Stimulated activated naive CD8-positive, alpha-beta T cell treated with anti-CD3 and anti-CD28 coated beads, Interleukin-15, Interleukin-2, amounts not matched to agents 100 U/mL and 50 U/mL, for 24 hours (primary cell): Measurements from ENCODE around the gene ALX4.

Source experiments
- ATAC-seq: fragments of 150-1000 bp; cut with Tn5 transposase; one replicate; pipeline ENCODE4 v1.10.0; 2021
- DNase-seq: peaks from one replicate; pipeline ENCODE4 v3.0.0; 2021

ALX4 gene

DNA sequence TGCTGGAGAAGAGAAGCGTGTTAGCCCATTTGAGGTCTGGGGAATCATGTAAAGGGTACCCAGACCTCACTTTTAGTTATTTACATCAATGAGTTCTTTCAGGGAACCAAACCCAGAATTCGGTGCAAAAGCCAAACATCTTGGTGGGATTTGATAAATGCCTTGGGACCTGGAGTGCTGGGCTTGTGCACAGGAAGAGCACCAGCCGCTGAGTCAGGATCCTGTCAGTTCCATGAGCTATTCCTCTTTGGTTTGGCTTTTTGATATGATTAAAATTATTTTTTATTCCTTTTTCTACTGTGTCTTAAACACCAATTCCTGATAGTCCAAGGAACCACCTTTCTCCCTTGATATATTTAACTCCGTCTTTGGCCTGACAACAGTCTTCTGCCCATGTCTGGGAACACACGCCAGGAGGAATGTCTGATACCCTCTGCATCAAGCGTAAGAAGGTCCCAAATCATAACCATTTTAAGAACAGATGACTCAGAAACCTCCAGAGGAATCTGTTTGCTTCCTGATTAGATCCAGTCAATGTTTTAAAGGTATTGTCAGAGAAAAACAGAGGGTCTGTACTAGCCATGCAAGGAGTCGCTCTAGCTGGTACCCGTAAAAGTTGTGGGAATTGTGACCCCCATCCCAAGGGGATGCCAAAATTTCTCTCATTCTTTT is 65.2 kb downstream of the ALX4 start:
- ATAC-seq: no peak
- DNase-seq: no peak

DNA sequence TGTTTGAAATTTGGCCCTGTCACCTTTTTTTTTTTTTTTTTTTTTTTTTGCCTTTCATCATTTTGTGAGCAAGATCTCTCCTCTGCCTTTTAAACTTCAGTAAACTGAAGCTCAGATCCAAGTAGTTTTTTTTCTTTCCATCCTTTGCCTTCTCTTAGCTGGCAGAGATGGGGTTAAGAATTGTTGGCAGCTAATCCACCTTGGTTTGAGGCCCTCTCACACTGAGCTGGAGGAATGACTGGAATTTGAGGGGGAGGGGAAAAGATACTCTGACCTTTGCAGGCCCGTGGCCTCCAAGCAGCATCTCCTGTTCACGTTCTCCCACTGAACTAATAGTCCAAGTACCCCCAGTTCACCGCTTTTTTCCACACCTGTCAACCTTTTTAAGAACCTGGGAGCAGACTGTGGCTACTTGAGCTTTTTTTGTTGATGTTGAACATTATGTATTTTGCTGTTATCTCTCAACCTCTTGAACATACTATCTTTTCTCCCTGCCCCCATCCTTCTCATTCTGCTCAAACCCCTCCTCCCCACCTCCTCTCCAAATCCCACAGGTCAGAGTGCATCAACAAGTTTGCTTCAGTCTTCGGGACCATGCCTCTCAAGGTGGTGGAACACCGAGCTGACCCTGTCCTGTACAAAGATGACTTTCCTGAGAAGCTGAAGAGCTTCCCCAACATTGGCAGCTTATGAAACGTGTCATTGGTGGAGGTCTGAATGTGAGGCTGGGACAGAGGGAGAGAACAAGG is 66.2 kb downstream of the ALX4 start:
- ATAC-seq: no peak
- no peak for DNase-seq

DNA sequence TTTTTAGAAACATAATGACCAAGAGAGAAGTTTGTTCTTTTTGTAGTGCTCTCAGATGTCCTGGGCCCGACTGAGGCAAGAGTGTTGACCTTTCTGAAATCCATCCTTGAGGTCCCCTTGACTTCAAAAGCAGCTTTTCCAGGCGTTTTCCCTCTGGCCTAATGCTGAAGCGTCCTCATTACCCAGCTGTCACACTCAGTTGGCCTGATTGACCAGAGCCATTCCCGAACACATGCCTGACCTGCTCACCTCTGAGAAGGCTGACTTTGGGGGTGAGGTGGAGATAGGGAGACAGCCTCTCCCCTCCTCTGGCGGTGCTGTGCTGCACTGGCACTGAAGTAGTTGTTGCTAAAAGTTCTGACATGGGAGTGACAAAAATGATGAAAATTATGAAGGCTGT is 66.9 kb downstream of the ALX4 start:
- DNase-seq: no peak
- ATAC-seq: no peak

DNA sequence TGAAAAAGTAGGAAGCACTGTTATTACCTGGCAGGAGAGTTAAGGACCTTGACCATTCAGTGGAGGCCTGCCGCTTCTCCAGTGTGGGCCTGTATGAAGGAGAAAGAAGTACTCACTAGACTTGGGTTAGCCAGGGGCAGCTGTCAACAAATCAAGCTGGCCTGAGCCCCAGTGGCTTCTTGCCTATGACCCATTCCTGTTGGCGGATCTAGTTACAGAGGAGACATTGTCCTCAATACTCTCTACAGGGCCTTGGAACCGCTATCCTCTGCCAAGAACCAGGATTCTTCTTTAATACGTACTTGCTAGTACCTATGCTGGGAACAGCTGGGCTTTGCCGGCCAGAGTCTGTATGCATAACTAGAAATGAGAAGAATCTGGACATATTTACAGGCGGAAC is 68.1 kb downstream of the ALX4 start:
- no peak for DNase-seq
- ATAC-seq: no peak

DNA sequence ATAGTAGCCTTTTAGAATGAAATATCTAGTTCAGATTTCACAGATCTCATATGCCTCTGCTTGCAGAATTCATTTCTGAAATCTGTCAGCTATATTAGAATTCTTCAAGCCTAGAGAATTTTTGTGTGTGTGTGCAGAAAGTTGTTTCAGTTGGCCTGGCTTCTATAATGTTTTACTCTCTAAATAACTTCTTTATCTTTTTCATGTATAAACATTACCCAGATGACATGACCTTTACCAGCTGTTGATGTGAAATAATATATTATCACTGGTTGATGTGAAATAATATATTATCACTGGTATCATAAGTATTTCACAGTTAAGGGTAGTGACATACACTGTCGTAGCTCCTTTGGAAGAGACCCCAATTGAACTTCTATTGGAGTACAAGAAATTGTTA is 72.8 kb downstream of the ALX4 start:
- no peak for DNase-seq
- no peak for ATAC-seq

DNA sequence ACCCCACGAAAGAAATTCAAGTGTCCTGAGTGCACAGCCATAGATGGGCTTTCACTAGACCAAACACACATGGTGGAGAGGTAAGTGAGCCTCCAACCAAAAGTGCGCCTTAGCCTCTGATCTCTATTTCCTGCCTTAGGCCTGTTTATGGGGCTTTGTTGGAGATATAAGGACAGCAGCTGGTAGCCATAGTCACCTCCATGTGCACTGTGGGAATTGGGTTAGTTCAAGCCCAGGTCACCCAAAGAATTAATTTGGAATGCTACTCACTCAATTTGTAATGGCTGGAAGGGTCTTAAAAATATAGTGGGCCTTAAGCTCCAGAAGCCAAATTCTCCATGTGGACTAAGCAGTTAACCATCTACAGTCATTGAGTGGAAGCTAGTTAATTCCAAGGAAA is 73.6 kb downstream of the ALX4 start:
- DNase-seq (no peak), ATAC-seq (no peak)

DNA sequence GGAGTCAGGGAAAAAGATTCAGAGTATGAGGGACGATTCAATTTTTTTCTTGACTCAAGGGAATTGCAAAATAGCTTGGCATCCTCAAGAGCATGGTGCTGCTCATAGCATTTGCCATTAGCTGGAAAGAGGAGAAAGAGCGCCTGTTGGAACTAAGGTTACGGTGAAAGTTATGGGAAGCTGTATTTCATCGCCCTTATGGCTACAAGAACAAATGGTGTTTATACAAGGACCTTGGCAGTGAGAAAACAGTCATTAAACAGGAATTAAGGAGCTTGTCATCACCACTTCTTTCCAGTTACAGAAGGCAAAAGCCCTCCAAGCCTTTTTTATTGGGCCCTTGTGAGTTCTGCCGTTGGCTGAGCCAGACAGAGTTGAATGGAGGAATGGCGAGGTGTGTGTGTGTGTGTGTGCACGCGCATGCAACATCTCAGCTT is 74.2 kb downstream of the ALX4 start:
- no peak for DNase-seq

DNA sequence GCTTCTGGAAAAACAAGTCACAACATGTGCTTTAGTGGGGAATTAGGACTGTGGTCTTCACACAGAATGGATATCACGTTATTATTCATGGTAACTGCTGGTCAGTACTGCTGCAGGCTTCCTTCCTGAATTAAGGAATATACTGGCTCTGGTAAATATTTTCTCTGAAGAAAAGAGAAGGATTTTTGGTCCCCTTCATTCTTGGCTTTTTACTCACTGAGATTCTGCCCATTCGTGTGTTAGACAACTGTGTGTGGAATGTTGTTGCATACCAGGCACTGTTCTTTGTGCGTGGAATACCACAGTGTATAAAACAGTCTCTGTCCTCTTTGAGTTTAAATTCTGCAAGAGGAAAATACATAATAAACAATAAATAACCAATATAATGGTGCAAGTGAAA is 80.3 kb downstream of the ALX4 start:
- ATAC-seq: no peak
- no peak for DNase-seq

More for the DNA sequence above, 74.2 kb downstream of the ALX4 start:
- no peak for ATAC-seq

DNA sequence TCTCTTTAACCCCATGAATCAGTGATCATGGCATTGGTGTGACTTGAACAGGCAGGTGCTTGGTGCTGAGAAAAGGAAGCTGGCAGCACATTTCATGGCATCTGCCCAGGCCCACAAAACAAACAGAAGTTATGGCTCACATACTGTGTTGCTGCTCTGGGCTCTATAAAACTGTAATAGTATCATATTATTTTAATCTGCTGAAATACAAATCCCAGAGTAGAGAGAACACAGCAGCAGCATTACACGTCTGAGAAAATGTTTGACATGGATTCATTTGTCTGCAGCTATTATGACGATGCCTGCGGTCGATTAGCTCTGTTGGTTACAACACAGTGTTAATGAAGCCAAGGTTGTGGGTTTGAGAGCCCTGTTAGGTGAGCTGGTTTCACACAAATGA is 80.8 kb downstream of the ALX4 start:
- no peak for ATAC-seq
- DNase-seq: no peak

DNA sequence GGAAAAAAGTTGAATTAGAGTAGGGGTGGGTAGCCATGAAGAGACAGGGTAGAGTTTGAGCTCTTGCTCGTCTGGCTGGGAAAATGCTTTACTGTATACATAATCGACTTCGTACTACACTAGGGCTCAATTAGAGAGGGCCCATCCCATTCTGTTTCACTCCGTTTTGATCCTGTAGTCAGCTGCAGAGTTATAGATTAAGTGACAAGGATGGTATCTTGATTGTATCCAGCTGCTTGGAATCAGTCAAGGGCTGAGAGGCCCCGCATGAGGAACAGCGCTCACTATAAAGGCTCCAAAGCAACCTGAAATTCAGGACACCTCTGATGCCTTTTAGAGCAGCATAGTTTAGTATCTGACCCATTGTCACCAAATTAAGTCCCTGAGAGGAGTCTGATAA is 81.6 kb downstream of the ALX4 start:
- DNase-seq (no peak), ATAC-seq (no peak)

DNA sequence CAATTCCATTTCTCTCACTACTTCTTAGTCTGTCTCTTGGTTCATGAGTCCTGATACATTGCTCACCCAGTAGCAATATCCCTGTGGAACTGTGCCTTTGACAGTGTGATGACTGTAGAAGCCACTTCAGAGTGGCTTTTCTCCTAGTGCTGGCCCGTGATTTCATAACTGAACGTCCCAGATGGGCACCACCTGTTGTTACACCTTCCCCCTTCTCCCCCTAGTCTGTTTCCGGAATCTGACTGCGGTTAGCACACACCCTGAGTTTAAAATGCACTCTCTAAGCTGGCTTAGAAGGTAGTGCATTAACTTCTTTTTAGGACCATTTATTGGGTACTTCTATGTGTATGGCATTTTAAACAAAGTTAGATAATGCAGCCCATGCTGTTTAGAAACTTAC is 83.0 kb downstream of the ALX4 start:
- DNase-seq (no peak), ATAC-seq (no peak)

DNA sequence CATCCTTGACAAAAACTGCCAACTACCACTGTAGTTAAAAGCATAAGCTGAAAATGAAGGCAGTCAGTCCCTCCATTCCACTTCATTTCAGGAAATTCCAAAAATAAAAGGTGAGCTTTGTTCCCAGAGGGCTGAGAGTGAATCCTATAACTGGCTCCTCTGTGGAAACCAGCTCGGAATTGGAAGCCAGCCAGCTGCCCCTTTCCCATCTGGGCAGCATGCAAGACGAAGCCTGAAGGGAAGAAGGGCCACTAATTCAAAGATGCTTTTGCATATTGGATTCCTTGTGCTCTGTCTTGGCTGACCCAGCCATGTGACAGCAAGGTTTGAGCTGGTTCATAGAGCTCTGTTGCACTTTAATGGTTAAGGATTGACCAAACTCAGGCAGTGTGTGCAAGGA is 83.4 kb downstream of the ALX4 start:
- no peak for DNase-seq
- no peak for ATAC-seq

DNA sequence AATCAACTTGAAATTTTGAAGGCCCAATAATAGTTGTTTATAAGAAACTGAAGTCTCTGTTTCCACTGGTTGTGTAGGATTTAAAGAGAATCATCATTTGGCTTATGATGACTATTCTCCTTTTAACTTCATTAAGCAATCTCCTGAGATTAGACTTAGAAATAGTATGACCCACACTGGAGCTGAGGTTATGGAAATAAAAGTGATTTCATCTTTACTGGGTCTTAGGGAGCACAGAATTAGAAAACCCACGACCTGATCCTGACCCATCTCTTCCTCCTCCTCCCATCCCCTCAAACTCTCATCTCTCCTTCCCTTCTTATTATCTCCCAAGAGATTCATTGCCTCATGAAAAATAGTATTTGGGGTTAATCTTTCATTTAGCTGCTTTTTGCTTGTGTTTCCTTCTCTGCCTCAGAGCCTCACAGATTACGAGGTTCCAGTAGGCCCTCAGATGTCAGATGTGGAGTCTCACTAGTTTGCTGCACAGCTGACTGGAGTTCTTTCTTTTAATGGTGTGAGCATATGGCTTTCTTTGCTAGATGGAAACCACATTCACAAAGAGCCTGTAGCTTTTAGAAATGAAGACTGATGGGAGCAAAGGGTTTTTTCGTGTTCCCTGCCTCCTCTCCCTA is 85.0 kb downstream of the ALX4 start:
- no peak for DNase-seq
- ATAC-seq: no peak

DNA sequence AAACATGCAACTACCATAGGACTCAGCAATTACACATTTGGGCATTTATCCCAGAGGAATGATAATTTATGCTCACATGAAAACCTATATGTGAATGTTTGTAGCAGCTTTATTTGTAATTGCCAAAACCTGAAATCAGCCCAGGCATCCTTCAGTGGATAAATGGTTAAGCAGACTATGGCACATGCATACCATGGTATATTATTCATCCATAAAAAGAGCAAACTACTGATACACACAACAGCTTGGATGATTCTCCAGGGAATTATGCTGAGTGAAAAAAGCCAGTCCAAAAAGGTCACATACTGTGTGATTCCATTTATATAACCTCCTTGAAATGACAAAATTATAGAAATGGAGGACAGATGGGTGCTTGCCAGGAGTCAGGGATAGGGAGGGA is 86.7 kb downstream of the ALX4 start:
- ATAC-seq (no peak), DNase-seq (no peak)

DNA sequence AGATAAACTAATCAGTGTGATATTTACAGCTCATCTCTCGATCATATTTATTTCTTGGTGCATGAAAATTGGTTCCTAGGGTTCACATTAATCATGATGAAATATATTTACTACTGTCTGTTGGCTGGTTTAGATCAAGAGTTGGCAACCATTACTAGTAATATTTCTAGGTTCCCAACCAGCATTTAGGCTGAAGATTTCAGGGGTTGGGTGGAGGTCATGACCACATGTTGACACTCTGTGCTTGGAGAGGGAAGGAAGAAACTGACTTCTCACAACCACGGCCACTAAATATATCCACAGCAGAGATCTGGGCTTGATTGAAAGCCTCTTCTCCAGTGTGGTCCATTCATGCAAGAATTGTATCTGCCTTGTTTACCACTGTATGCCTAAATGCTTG is 87.9 kb downstream of the ALX4 start:
- DNase-seq: no peak

DNA sequence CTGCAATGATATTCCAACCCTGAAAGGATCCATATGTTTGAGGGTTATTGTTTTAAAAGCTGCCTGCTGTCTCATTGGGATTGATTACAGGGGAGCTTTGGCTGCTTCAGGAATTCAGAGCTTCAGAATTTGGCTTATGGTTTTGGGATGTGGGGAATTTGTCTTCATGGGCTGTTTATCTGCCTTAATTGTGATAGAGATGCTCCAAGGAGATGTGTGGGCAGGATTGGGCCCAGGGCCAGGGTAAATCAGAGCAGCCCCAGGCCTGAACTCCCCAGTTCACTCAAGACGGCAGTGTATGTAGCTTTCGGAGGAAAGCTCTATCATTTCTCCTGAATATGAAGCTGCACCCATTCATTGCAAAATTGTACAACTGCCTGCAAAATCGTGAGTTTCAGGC is 88.5 kb downstream of the ALX4 start:
- no peak for DNase-seq
- ATAC-seq: no peak

More for the DNA sequence above, 87.9 kb downstream of the ALX4 start:
- ATAC-seq: no peak

DNA sequence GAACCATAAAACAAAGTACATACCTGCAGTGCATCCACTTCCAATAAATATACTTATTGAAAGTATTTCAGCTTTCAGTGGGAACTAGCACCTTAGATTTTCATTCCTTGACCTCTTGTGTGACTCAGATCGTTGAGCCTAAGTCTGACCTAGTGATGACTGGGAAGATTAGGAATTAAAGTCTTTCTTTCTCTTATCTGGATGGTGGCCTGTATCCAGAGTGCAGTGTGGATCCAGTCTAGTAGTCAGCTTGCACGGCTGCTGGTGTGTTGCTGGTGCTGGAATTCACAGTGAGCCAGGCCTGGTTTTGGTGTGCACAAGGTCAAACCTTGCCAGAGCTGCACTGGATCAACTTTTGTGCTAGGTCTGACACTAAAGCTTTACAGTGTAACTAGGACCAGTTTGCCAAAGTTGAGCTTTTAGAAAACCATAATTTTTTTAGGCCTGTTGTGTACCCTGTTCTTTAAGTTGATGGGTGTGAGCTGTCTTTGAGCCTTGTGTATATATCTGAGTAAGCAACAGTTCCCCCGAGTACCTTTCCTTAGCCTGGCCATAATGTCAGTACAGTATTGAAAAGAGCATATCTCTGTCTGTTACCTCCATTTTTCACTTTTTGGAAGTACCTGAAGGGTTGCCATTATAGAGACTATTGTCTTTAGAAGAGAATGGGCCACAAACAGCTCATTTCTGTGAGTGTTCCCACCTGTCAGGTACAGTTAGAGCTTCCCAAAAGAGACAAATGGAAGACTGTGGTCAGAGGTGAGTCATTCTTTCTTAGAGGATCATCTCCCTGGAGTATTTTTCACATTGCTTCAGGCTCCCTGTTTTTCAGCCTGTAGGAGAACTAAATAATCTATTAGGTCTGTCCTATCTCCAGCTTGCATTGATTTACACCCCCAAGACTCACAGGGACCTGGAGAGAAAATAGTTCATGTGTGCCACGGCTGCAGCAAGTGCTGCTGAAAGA is 89.8 kb downstream of the ALX4 start:
- no peak for ATAC-seq
- DNase-seq: no peak

DNA sequence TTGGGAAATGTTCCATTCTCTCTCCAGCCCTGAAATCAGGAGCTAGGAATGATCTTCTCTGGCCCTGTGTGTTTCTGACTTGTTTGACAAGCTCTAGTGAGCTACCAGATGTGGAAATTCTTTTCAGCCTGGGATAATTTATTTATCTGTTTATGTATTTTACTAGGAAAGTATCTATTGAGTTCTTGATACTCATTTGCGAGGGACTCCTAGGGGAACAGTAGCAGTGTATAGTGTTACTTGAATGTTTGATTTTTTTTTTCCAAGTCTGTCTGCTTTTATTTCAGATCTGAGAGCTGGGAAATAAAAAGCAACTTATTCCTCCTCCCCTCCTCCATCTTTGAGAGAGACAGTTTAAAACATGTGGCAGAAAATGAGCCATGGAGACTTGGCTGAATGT is 92.5 kb downstream of the ALX4 start:
- DNase-seq (no peak), ATAC-seq (no peak)

DNA sequence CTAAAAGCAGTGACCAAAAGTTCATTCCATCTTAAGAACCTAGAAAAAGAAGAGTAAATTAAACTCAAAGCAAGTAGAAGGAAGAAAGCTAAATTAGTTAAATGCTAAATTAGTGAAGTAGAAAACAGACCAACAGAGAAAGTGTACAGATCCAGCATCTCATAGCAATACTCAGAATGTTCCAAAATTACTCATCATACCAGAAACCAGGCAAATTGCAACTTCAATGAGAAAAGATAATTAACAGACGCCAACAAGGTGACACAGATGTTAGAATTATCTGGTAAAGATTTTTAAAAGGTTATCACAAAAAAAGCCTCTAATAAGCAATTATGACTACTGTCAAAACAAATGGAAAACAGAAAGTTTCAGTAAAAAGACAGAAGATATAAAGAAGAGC is 96.8 kb downstream of the ALX4 start:
- DNase-seq (no peak), ATAC-seq (no peak)

DNA sequence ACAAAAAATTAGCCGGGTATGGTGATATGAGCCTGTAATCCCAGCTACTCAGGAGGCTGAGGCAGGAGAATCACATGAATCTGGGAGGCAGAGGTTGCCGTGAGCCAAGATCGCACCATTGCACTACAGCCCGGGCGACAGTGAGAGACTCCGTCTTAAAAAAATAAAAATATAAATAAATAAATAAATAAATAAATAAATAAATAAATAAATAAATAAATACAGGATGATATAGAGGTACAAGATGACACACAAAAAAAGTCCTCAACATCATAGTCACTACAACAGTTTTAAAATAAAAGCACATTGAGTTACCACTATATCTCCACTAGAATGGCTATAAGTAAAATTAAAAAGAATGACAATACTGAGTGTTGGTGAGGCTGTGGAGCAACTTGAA is 97.8 kb downstream of the ALX4 start:
- no peak for DNase-seq
- ATAC-seq: no peak
